GM21390 (cell line): Measurements from ENCODE around the gene MTTP.

Experiments used
- ATAC-seq: cut with Tn5 transposase; IDR thresholded peaks from one replicate; pipeline ENCODE4 v1.9.1; 2021; ENCODE audit not compliant: unreplicated experiment

The MTTP gene

DNA sequence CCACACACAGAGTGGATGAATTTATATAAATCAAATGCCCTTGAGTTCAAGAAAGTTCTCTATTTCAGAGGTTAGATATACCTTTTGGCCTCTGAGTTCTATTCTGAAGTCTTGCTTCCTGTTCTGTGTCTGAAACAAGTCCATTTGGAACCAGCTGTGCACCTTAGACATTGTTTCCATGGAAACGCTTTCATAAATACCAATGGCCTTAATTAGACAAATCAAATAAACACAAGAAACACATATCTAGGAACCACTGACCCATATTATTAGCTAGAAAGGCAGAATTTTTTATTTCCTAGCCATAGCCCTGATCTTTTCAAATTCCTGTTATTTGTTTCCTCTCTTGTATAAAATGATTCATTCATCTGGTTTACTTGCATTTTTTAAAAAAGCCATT is 91.4 kb downstream of the MTTP start:
- no peak for ATAC-seq

DNA sequence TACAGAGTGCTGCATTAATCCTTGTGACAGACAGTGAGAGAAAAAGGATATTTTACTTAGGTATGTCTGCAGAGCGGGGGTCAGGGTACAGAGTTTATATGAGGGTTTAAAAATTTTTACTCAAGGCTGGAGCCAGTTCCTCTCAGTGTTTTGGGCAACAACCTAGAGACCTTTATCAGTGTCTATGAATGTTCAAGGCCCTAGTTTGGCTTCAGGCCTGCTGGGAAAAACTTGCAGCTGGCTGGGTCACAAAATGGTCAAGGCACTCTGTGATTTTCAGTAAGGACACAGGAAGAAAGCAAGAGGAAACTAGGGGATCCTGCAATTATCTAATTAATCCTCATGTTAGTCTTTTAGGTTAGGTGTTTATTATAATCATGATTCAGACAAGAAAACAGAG is 93.8 kb downstream of the MTTP start:
- ATAC-seq, result no peak

GRCh38 chr4:99669084-99669483 is 94.5 kb downstream of the MTTP start:
- no peak for ATAC-seq

- no peak for ATAC-seq
Measured at GRCh38 chr4:99670409-99671073, 95.9 kb downstream of the MTTP start.
